ENCODE results near the gene REV1. TPM values are rescaled to one million over a fixed set of nuclear protein-coding genes. Genes with fewer than 3 reads are reported as not detected.
"Not testable (repeated sequence)": the region's sequence is repeated elsewhere in the genome, so short reads cannot be mapped to it uniquely, and the experiment has no call there.

REV1 gene
- total and polyA plus RNA-seq, 9 donors = 25.1 to 37.0 (median 30.4) TPM

DNA sequence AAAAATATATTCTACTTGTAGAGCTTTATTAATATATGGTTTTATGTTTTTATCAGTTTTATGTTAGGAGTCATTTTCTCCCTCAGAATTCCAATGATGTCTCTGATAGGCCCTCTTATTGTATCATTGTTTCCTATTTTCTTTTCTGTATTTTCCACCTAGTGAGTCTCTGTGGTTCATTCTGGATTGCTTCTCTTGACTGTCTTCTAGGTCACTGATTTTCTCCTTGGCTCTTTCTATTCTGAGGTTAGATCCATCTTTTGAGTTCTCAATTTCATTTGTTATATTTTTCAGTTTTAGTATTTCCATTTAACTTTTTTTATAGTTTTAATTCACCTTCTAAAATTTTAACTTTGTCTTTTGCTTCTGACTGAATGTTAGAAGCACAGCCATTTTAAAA is 115.1 kb downstream of the REV1 start:
- Histone ChIP-seq H3K27me3 (ENCODE audit: control insufficient read depth, insufficient read depth, low read length) (no peaks in the 10 kb centered on the region), H3K36me3 (ENCODE audit: control insufficient read depth, insufficient read depth, low read length) (peaks cover 21% of the 10 kb centered on the region), H3K27ac (ENCODE audit: low read length) (no peak overlapping the region), H3K4me1 (ENCODE audit: control insufficient read depth, insufficient read depth, low read length) (no peaks in the 10 kb centered on the region), H3K4me3 (ENCODE audit: low read length) (no peak overlapping the region), H3K9me3 (replicated peaks; ENCODE audit: control insufficient read depth, low read depth, low read length) (peaks cover 4% of the 10 kb centered on the region)
- no peak for DNase-seq

GRCh38 chr2:99373144-99373543 is 116.7 kb downstream of the REV1 start:
- no peak for DNase-seq
- Histone ChIP-seq H3K4me1 (ENCODE audit: control insufficient read depth, insufficient read depth, low read length) (no peaks in the 10 kb centered on the region), H3K27ac (ENCODE audit: low read length) (no peak overlapping the region), H3K4me3 (ENCODE audit: low read length) (no peak overlapping the region), H3K36me3 (ENCODE audit: control insufficient read depth, insufficient read depth, low read length) (peaks cover 27% of the 10 kb centered on the region), H3K27me3 (ENCODE audit: control insufficient read depth, insufficient read depth, low read length) (no peaks in the 10 kb centered on the region), H3K9me3 (replicated peaks; ENCODE audit: control insufficient read depth, low read depth, low read length) (peaks cover 4% of the 10 kb centered on the region)
- WGBS (ENCODE audit: insufficient coverage) = no CpG with 5 or more reads among the region's 4 CpGs

DNA sequence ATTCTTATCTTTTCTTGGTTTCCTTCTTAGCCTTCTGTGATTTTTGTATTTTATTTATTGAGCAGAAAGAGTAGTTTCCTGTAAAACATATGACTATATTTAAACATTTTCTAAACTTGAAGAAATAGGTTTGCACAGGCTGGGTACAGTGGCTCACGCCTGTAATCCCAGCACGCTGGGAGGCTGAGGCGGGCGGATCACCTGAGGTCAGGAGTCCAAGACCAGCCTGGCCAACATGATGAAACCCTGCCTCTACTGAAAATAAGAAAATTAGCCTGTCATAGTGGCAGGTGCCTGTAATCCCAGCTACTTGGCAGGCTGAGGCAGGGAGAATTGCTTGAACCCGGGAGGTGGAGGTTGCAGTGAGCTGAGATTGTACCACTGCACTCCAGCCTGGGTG is 121.0 kb downstream of the REV1 start:
- not testable (repeated sequence) for H3K4me1 ChIP-seq (ENCODE audit: control insufficient read depth, insufficient read depth, low read length); H3K4me3 ChIP-seq (ENCODE audit: low read length); H3K27ac ChIP-seq (ENCODE audit: low read length); H3K9me3 ChIP-seq (replicated peaks; ENCODE audit: control insufficient read depth, low read depth, low read length); DNase-seq; H3K27me3 ChIP-seq (ENCODE audit: control insufficient read depth, insufficient read depth, low read length)
- 100% methylated on average over 1 of the region's 5 CpGs for WGBS (ENCODE audit: insufficient coverage)
- H3K36me3 ChIP-seq (ENCODE audit: control insufficient read depth, insufficient read depth, low read length) = peaks cover 31% of the 10 kb centered on the region

DNA sequence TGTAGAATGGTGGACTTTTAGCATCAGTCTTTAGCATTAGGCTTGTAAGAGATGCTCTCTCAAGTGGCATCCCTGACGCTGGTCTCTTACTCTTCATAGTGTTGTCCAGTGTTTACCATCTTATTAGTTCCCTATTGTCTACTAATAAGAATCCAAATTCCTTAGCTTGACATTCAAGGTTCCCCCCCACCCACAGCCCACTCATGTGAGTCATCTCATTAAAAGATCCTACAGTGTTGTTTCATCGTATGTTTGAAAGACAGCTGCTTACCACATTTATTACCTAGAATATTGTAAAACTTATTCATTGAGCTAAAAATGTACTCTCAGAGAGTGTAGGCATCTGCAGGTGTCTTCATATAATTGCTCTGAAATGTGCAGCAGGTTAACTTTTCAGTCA is 124.2 kb downstream of the REV1 start:
- Histone ChIP-seq H3K36me3 (ENCODE audit: control insufficient read depth, insufficient read depth, low read length) (peaks cover 35% of the 10 kb centered on the region), H3K4me1 (ENCODE audit: control insufficient read depth, insufficient read depth, low read length) (no peaks in the 10 kb centered on the region), H3K9me3 (replicated peaks; ENCODE audit: control insufficient read depth, low read depth, low read length) (no peaks in the 10 kb centered on the region), H3K27me3 (ENCODE audit: control insufficient read depth, insufficient read depth, low read length) (no peaks in the 10 kb centered on the region), H3K4me3 (ENCODE audit: low read length) (no peak overlapping the region), H3K27ac (ENCODE audit: low read length) (no peak overlapping the region)
- no CpG with 5 or more reads among the region's 2 CpGs for WGBS (ENCODE audit: insufficient coverage)
- DNase-seq = no peak

DNA sequence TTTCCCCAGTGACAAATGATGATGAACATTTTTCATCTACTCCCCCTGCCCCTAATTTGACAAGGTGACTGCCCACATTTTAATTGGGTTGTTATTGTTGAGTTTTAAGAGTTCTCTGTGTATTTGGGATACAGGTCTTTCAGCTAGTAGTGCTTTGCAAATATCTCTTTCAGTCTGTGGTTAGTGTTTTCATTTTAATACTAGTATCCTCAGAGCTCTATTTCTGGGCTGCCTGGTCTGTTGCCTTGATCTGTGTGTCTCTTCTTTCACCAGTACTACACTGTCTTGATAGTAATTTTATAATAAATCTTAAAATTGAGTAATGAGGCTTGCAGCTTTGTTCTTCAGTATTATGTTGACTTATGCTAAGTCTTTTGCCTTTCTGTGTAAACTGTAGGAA is 133.0 kb downstream of the REV1 start:
- no peaks in the 10 kb centered on the region for H3K9me3 ChIP-seq (replicated peaks; ENCODE audit: control insufficient read depth, low read depth, low read length)
- H3K4me1 ChIP-seq (ENCODE audit: control insufficient read depth, insufficient read depth, low read length) = no peaks in the 10 kb centered on the region
- H3K36me3 ChIP-seq (ENCODE audit: control insufficient read depth, insufficient read depth, low read length) = peaks cover 2% of the 10 kb centered on the region
- no peak overlapping the region for H3K4me3 ChIP-seq (ENCODE audit: low read length)
- H3K27me3 ChIP-seq (ENCODE audit: control insufficient read depth, insufficient read depth, low read length) = no peaks in the 10 kb centered on the region
- no peak overlapping the region for H3K27ac ChIP-seq (ENCODE audit: low read length)
- DNase-seq = no peak

DNA sequence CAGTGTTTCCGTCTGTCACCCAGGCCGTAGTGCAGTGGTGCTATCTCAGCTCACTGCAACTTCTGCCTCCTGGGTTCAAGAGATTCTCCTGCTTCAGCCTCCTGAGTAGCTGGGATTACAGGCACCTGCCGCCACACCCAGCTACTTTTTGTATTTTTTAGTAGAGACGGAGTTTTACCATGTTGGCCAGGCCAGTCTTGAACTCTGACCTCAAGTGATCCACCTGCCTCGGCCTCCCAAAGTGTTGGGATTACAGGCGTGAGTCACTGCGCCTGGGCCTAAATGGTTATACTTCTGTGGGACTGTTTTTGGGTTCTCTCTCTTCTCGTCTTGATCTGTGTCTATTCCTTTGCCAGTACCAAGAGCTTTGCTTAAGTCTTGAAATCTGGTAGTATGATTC is 135.0 kb downstream of the REV1 start:
- not testable (repeated sequence) for H3K27ac ChIP-seq (ENCODE audit: low read length); H3K4me3 ChIP-seq (ENCODE audit: low read length); H3K27me3 ChIP-seq (ENCODE audit: control insufficient read depth, insufficient read depth, low read length); H3K4me1 ChIP-seq (ENCODE audit: control insufficient read depth, insufficient read depth, low read length); H3K36me3 ChIP-seq (ENCODE audit: control insufficient read depth, insufficient read depth, low read length); DNase-seq; H3K9me3 ChIP-seq (replicated peaks; ENCODE audit: control insufficient read depth, low read depth, low read length)
- 90% methylated on average over 3 of the region's 8 CpGs for WGBS (ENCODE audit: insufficient coverage)

- no CpG with 5 or more reads among the region's 1 CpG for WGBS (ENCODE audit: insufficient coverage)
- Histone ChIP-seq H3K4me1 (ENCODE audit: control insufficient read depth, insufficient read depth, low read length) (no peaks in the 10 kb centered on the region), H3K4me3 (ENCODE audit: low read length) (no peak overlapping the region), H3K36me3 (ENCODE audit: control insufficient read depth, insufficient read depth, low read length) (no peaks in the 10 kb centered on the region), H3K27ac (ENCODE audit: low read length) (no peak overlapping the region), H3K27me3 (ENCODE audit: control insufficient read depth, insufficient read depth, low read length) (no peaks in the 10 kb centered on the region), H3K9me3 (replicated peaks; ENCODE audit: control insufficient read depth, low read depth, low read length) (no peaks in the 10 kb centered on the region)
- no peak for DNase-seq
Measured at GRCh38 chr2:99354070-99354469, 135.7 kb downstream of the REV1 start.

Other genes starting within 250 kb of the REV1 start
- gene LYG2, start 234.4 kb downstream of the REV1 start, total RNA-seq = not detected
- gene LYG2, start 234.4 kb downstream of the REV1 start, polyA plus RNA-seq (ENCODE audit: insufficient read depth in 1 of 8, insufficient read length in 8 of 8, low replicate concordance in 1 of 8) = under 1 TPM in 4 of 8 donors, not detected in 4; 0.22 to 0.30 (median 0.25) TPM
- 1.9 TPM for gene LYG1, start 188.8 kb downstream of the REV1 start, total RNA-seq
- gene LYG1, start 188.8 kb downstream of the REV1 start, polyA plus RNA-seq (ENCODE audit: insufficient read depth in 1 of 8, insufficient read length in 8 of 8, low replicate concordance in 1 of 8) = 1 to 10 TPM; 1.3 to 3.6 (median 1.7) TPM
- gene TXNDC9, start 153.7 kb downstream of the REV1 start, total RNA-seq = 27.0 TPM
- gene TXNDC9, start 153.7 kb downstream of the REV1 start, polyA plus RNA-seq (ENCODE audit: insufficient read depth in 1 of 8, insufficient read length in 8 of 8, low replicate concordance in 1 of 8) = 10 to 100 TPM; 20.7 to 31.4 (median 24.6) TPM
- gene EIF5B, start 152.6 kb downstream of the REV1 start, total RNA-seq = 19.8 TPM
- 10 to 100 TPM; 46.6 to 60.6 (median 53.2) TPM for gene EIF5B, start 152.6 kb downstream of the REV1 start, polyA plus RNA-seq (ENCODE audit: insufficient read depth in 1 of 8, insufficient read length in 8 of 8, low replicate concordance in 1 of 8)

Measured in muscle of leg (tissue), 11 donors.